Stimulated activated CD4-positive, alpha-beta T cell treated with anti-CD3 and anti-CD28 coated beads, Interleukin-15, amount 100 ng/mL, for 48 hours (primary cell): ENCODE results near the gene STPG1.

Experiments used
- DNase-seq, 2 donors: peaks; one replicate each; pipeline ENCODE4 v3.0.0-alpha.2; 2020; ENCODE audit warnings: low read depth in 2 of 2

The STPG1 gene

GRCh38 chr1:24426744-24427544 is 13.4 kb upstream of the STPG1 start:
- no peak for DNase-seq

DNA sequence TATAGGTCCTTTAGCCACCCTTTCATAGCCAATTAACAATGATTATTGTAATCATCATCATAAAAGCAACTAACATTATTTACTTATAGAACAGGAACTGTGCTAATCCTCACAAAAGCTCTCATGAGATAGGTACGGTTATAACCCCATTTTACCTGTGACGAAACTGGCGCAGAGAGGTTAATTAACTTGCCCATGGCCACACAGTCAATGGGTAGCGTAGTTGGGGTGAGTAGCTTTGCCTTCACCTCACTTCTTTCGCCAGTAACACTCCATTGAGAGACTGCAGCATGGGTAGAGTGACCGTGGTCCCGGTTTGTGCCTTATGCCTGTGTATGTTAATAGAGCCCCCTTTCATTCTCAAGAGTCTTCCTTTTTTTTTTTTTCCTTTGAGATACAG is 12.3 kb upstream of the STPG1 start:
- no peak for DNase-seq

DNA sequence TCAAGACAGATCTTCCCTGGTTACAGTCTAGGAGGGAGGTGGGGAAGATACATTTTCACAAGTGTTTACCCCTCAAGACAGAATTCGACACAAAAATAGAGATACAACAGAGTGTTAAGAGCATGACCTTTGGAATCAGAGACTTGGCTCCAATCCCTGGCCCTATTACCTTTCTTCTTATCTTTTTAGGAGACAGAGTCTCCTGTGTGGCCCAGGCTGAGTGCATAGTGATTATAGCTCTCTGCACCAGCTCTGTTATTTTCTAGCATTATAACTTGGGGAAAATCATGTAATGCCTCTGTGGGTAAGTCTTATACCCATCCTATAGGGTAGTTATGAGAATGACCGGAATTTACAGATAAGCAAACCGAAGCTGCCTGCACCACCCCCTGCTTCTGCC is 11.9 kb upstream of the STPG1 start:
- no peak for DNase-seq

DNA sequence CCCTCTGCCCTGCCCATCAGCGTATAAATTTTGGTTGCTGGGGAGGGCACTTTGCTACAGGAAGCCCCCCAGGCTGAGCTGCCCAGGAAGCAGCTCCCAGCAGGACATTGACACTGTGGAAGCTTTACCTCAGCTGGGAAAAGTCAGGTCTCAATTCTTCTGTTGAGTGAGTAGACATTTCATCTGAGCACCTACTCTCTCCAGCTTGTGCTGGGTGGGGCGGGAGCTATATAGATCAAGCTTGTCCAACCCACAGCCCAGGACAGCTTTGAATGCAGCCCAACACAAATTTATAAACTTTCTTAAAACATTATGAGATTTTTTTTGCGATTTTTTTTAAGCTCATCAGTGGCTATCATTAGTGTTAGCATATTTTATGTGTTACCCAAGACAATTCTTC is 11.4 kb upstream of the STPG1 start:
- DNase-seq: no peak

GRCh38 chr1:24424207-24424606 is 10.6 kb upstream of the STPG1 start:
- no peak for DNase-seq

DNA sequence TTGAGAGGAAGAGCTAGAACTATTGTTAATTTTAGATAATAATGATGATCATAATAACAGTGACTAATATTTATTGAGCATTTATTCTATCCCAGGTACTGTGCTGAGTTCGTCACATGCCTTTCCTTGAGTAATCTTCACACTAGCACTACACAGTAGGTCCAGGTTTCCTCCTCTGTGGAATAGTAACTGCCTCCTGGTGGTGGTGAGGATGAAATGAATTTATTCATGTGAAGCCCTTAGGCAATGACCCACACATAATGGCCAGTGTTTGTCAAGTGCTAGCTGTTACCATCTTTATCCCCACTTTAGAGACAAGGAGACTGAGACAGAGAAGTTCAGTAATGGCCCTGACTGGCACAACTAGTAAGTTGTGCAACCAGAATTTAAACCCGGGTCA is 7.9 kb upstream of the STPG1 start:
- no peak for DNase-seq

DNA sequence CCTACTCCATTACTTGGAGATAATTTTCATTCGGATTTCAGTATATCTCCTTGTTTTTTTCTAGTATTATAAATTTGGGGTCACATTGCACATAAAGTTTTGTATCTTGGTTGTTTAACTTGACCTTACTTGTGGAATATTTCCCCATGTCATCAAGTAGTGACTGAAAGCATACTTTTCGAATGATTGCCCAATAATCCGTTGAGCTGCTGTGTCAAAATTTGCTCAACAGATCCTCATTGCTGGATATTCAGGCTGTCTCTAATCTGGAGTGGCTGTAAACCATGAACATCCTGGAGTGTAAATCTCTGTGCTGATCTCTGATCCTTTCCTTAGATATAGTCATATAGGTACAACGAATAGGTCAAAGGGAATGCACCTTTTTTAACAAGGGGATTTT is 7.0 kb upstream of the STPG1 start:
- no peak for DNase-seq

DNA sequence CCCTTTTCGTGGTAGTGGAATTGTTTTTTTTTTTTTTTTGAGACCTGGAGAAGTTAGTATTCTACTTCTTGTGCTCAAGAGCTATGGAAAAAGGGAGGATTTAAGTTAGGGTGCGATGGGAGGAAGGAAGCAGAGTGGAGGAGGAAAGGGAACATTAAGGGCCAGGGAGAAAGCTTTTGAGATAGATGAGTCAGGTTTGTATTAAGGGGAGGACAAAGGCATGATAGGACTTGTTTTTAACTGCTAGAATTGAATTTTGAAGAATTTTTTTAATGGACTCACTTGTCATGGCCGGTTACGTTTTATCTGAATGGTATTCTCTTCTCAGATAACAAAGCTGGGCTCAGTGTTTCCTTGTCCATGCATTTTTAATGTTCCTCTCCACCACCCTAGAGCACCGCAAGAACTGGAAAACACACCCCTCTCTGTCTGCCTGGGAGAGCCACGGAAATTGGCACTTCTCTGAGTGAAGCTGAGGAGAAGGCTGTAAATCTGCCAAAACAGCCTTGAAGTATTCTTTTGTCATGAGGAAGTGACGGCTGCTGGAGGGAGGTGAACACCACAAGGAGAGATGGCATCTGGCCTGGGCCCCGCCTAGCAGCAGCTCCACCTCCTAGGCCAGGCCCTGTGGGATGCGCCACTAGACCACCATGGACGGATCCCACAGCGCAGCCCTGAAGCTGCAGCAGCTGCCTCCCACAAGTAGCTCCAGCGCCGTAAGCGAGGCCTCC is 5.5 kb upstream of the STPG1 start:
- DNase-seq: no peak

DNA sequence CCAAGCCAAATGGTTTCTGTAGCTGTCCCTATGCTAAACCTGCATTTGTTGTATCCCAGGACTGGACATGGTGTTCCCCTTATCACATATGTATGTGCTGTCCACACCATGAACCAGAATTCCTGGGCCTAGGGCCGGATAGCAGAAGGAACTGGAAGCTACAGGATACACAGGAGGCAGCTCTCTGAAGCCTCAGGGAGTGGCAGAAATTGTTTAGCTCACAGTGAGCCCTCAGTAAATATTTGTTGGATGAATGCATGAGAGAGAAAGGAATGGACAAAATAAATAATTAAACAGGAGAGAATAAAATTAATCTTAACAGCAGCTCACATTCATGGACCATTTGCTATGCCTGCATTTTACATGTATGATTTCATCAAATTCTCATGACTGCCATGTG is 4.1 kb upstream of the STPG1 start:
- no peak for DNase-seq

DNA sequence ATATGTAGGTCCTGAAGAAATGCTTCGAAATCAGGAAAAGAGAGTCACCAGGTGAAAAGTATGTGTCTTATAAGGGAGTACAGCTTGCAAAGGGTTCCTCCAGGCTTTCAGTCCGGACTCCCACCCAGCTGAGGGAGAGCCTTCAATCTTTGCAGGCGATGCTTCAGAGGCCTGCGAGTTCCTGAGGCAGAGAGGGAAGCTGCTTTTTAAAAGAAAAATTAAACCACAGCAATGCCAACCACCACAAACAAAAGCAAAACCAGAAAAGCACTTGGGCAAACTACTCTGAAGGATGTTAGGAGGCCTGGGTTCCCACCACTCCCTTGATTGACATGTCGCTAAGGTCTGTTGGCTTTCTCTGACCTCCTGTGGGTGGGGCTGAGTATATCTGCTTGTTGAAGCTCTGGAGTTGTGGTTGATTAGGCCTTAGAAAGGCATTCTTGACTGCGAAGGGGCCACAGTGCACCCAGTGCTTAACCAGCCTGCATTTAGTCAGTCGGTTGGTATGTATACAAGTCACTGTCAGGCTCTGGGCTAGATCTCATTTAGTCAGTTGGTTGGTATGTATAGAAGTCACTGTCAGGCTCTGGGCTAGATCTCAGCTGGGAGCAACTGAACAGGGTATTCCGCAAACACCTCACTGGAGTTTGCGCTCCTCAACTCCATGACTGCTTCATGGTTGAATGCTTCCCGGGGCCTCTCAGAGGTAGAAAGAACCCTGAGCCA is 3.2 kb upstream of the STPG1 start:
- DNase-seq: no peak

DNA sequence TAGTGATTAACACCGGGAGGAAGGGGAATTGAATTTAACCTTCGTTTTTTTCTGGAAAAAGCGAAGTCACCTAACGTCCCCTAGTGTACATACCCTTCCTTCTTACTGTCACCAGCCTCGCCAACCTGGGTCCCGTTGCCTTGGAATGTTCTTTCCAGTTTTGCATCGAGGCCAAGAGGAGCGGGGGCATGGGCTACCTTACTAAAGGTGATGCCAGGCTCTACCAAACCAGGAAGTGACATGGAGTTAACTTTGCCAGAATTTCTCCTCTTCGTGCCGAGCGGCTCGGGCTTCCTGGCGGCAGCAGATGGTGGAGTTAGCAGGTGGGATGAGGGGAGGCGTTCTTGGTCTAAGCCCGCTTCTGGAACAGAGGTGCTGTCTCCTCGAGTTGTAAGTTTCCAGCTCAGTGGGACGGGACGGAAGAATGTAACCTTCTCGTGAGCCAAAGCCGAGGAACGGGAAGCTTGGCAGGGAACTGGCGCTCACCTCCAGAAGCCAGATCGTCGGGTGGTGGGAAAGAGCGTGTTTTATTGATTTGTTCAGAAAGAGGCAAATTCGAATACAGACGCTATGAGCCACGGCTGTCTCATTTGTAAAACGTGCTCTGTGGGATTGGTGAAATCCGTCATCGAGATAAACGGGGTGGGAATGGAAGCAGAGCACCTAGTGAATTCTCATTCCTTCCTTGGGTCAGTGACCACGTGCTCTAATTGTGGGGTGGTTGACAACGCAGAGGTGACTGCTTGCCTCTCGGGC is 2.5 kb upstream of the STPG1 start:
- no peak for DNase-seq

DNA sequence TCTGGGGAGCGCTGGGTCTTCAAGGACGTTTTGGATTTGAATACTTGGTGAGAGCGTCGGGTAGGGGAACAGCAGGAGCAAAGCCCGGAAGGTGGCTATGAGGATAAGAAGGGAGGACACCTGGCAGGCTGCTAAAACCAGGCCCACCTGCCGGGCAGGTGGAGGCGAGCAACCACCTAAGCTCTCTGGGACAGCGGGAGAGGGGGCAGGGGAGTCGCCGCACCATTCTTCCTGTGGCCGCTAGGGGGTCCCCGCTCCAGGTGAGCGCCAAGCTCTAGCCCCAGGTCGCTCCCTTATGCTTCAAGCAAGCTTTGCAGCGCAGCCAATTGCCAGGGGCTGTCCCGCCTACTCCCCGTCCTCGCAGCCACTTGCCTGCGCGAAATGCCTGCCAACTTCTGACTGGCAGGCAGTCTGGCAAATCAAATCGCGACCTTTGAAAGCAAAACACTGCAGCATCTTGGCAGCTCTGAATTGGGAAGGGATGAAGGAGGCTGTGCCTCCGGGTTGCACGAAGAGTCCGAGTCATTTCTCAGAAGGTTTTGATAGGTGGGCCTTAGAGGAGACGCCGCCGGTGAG is 1.8 kb upstream of the STPG1 start, which contains the start of gene NIPAL3:
Gene NIPAL3 (plus strand): TSS at position 469 of the 576 bp plus-strand sequence. CDS start 3,746 bp downstream, outside the sequence.
- peak; percentile 97 to 98 for DNase-seq

GRCh38 chr1:24414775-24415333 is 1.3 kb upstream of the STPG1 start:
- no peak for DNase-seq

GRCh38 chr1:24412408-24412807 is 1.2 kb downstream of the STPG1 start:
- DNase-seq: no peak

DNA sequence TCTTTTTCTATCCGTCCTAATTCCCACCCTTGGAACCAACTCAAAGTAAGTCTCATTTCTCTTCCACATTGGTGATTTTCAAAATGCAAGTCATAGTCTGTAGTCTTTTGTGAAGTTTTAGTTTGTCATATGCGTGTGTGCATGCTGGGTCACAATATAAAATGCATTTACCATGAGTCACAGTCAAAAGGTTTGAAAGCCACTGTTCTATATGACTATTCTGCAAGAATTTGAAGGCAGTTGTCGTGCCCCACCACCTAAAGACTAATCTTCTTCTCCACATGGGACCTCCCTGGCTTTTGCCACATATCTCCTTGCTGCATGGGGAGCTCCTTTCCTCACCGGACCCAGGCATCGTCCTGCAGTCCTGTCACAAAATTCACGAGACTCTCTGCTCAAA is 1.6 kb downstream of the STPG1 start:
- DNase-seq: no peak

DNA sequence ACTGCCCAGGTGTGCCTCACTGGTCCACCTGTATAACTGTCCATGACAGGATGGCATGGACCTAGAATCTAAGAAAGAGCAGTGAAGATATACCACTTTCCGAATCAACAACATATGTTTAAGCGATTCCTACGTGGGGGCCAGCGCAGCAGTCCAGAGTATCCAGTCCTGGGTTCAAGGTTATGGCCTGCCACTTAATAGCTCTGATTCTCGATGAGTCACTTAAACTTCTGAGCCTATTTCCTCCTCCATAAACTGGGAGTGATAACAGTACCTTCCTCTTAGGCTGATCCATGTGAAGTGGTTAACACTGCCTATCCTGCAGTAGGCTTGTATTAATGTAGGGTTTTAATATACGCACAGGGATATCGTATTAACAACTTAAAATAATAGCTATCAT is 2.8 kb downstream of the STPG1 start:
- no peak for DNase-seq

GRCh38 chr1:24409535-24409934 is 4.0 kb downstream of the STPG1 start:
- DNase-seq: no peak

DNA sequence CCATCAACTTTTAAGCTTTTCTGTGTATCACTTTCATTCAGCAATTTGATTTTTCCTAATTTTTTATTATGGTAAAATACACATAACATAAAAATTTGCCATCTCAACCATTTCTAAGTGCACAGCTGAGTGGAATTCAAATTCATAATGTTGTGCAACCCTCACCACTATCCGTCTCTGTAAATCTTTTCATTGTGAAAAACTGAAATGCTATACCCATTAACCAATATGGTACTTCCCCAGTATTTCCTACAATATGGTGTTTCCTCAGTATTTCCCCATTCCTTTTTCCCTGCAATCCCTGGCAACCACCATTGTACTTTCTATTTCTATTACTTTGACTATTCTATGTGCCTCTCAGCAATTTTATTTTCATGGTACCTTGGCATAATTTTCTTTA is 6.8 kb downstream of the STPG1 start:
- DNase-seq: no peak

DNA sequence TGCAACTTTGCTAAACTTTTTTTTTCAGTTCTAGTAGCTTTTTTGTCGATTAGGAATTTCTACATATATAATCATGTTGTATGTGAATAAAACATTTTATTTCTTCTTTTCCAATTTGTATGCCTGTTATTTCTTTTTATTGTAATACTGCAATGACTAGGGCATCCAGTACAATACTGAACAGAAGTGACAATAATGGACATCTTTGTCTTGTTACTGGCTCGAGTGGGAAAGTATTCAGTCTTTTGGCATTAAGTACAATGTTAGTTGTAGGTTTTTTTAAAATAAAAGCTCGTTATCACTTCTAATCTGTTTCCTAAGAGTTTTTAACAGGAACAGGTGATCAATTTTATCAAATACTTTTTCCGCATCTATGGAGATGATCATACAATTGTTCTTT is 9.8 kb downstream of the STPG1 start:
- DNase-seq: no peak

- DNase-seq: no peak
Observed at GRCh38 chr1:24400065-24400464, 13.5 kb downstream of the STPG1 start.

- no peak for DNase-seq
Observed at GRCh38 chr1:24393892-24394291, 19.7 kb downstream of the STPG1 start.
